GM19395 (cell line): ENCODE data around the gene CAV3.
"Not testable (repeated sequence)": the region's sequence is repeated elsewhere in the genome, so short reads cannot be mapped to it uniquely, and the experiment has no call there.

ENCODE experiments used
- ATAC-seq: cut with Tn5 transposase; IDR thresholded peaks from one replicate; pipeline ENCODE4 v1.9.1; 2021; ENCODE audit warnings: mild to moderate bottlenecking, moderate library complexity; ENCODE audit not compliant: unreplicated experiment

CAV3 gene

DNA sequence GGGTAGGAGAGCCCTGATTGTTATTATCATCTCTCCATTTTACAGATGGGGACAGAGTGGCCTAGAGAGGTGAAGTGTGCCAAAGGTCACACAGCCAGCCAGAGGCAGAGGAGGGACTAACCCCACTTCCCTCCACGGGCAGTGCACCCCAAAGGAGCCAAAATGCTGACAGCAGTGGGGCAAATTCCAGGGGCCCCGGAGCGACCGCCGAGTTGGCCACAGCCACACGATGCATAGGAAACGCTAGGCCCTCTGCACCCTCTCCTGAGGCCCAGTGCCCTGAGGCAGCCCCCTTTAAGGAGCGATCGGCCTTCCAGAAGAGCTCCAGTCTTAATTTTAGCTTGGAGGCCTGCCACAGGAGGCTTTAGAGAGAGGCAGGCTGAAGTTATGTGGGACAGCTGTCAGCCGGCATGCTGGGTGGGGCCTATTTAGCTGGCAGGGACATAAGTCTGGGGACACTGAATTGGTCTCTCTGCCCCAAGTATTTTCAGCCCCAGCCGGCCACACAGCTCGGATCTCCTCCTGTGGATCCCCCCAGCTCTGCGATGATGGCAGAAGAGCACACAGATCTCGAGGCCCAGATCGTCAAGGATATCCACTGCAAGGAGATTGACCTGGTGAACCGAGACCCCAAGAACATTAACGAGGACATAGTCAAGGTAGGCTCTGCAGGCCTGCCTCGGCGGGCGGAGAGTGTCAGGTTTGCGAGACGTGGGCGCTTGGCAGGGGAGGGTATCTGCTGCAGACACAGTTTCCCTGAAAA lies at the start of gene CAV3:
TSS of gene CAV3 (plus strand) at position 471 of the 763 bp plus-strand sequence. CDS start at position 546, 75 bp downstream.
- ATAC-seq: no peak

DNA sequence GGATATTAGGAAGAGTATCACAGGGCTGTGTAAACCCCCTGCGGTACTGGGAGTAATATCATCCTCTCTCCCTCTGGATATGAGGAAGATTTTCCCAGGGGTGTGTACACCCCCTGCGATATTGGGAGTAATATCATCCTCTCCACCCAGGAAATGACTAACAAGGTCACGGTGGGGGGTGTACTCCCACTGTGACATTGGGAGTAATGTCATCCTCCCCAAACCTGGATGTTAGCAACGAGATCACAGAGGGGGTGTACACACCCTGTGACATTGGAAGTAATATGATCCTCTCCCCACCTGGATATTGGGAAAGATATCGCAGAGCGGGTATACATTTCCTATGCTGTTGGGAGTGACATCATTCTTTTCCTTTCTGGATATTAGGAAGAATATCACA lies 48.6 kb upstream of the CAV3 start:
- ATAC-seq: not testable (repeated sequence)

DNA sequence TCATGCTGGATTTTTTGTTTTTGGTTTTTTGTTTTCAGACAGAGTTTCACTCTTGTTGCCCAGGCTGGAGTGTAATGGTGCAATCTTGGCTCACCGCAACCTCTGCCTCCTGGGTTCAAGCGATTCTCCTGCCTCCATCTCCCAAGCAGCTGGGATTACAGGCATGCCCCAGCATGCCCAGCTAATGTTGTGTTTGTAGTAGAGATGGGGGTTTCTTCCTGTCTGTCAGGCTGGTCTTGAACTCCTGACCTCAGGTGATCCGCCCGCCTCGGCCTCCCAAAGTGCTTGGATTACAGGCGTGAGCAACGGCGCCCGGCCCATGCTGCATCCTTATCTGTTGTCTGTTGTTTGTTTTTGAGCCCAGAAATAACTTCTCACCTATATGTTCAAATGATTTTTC lies 42.3 kb upstream of the CAV3 start:
- not testable (repeated sequence) for ATAC-seq

DNA sequence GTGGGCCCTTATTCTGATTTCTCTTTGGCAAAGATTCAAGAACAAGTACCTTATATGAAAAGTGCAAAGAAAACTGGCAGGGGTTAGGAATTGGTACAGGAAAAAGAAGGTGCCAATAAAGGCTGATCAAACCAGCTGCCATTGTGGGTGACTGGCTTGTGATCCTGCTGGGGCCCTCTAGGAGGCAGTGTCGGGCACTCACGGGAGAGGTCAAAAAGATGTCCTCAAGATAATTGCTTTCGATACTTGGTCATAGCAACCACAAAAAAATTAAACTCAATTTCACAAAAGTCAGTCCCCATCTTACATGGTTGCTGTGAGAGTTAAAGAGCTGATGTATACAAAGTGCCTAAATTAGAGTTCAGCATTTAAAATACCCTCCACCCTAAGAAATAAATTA lies 31.0 kb upstream of the CAV3 start:
- no peak for ATAC-seq

- ATAC-seq: no peak
These were observed 28.0 kb upstream of the CAV3 start for GRCh38 chr3:8705575-8705974.

- no peak for ATAC-seq
These were observed 24.3 kb upstream of the CAV3 start for GRCh38 chr3:8709287-8709686.

DNA sequence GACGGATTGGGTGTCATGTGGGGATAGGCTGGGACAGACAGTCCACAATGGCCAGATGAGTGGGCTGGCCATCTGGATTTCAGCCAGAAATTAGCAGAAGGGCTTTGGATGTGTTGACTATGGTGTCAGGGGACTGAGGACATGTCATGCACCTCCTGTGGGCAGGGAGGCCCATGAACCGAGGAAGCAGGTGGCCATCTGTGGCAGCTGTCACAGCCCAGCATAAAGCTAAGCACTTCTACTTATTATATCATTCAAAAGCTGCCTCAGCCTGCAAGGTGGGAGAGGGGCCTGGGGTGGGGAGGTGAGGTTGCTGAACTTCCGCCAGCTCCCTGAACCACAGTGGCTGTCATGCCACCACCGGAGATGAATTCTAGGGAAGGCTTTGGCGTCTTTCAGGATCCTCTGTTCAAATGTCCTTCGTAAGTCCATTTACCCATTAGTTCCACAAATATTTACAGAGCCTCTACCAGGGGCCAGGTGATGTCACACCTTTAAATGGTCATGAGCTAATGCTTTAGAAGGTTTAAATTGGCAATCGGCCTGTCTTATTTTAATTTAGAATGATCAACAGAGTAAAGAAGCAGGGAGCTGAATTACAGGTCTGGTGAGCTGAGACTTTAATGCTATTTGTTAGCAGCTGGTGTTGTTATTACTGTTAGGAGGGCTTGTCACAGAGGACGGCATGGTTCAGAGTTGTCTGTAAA lies 23.6 kb upstream of the CAV3 start:
- ATAC-seq: no peak

- no peak for ATAC-seq
These were observed 21.3 kb upstream of the CAV3 start for GRCh38 chr3:8712045-8712907.

GRCh38 chr3:8712908-8713255 lies 20.7 kb upstream of the CAV3 start:
- no peak for ATAC-seq

GRCh38 chr3:8713901-8714759 lies 19.5 kb upstream of the CAV3 start:
- ATAC-seq: peak; percentile 76

- ATAC-seq: not testable (repeated sequence)
These were observed 17.8 kb upstream of the CAV3 start for GRCh38 chr3:8715757-8716156.

- no peak for ATAC-seq
These were observed 10.8 kb upstream of the CAV3 start for GRCh38 chr3:8722808-8723207.

- ATAC-seq: no peak
These were observed 10.0 kb upstream of the CAV3 start for GRCh38 chr3:8723612-8724011.

DNA sequence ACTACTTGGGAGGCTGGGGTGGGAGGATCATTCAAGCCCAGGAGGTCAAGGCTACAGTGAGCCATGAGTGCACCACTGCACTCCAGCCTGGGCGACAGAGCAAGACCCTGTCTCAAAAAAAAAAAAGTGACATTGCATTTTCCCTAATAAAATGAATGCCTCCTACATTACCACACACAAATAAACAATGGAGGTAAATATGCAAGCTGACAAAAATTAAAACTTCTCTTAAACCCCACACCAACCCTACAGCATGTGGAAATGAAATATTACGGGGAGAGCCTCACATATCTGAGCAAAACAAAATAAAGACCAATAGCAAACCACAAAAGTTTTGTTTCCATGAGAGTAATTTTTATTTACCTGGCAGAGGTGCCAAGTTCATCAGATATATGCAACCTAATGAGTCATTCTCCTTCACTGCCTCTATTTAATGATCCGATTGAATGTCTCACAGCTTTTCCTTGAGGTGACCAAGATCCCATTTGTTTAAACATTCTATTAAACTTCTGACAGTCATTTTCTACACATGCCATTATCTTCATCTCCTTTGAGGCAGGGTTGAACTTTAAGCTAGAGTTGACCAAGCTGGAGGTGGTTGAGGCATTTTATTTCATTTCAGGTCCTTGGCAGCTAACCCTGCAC lies 9.4 kb upstream of the CAV3 start:
- ATAC-seq: no peak

GRCh38 chr3:8727605-8728512 lies 5.7 kb upstream of the CAV3 start:
- no peak for ATAC-seq

GRCh38 chr3:8729479-8729878 lies 4.1 kb upstream of the CAV3 start:
- ATAC-seq: no peak

DNA sequence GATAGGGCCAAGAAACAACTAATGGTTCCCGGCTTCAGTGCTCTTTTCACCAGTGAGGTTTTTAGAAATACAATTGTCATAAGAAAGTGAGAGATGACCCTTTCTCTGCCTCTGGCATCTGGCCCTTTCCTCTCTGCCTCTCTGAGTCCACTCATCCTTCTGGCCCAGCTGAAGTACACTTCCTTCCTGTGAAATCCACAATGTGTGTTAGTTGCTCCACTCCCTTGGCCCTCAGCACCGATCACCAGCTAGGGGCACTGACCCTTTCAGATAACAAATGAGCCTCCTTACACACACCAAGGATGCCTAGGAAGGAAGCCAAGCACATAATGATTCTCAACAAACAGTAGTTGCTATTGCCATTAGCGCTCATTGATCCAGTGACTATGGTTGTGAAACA lies 2.9 kb upstream of the CAV3 start:
- ATAC-seq: no peak

DNA sequence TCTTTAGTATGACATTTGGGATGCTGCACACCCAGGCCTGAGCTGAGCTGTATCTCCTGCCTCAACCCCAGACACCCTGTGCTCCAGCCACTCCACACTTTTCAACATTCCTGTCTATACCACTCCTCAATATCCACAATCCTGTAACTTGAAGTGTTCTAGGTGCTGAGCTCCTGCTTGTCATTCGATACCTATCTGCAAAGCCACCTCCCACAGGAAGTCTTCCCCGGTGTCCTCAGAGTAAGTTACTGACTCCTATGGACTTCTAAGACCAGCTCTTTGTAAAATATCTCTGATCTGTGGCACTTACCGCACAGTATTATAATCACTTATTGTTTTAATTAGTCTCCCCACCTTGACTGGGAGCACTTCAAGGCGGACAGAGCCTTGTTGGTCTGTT lies 1.2 kb upstream of the CAV3 start:
- no peak for ATAC-seq
